GM13976 (cell line): Measurements from ENCODE around the gene TRAT1.

Experiments
- DNase-seq: peaks from one replicate; pipeline ENCODE4 v3.0.0; 2012; ENCODE audit warnings: low spot score
- CTCF ChIP-seq: IDR thresholded peaks from 2 replicates; pipeline ENCODE4 v1.5.1; 2012; ENCODE audit warnings: borderline replicate concordance, mild to moderate bottlenecking; ENCODE audit not compliant: insufficient read depth; ENCODE audit errors: extremely low read depth, missing control alignments, control extremely low read depth
- in situ Hi-C: fragments of 300-500 bp; cut with MboI; formaldehyde crosslinking; loops from one replicate; pipeline ENCODE4 v1.12.0; 2022; ENCODE audit warnings: low sequenced_read_pairs, mixed read lengths, inconsistent platforms; ENCODE audit not compliant: unreplicated experiment

Gene TRAT1

GRCh38 chr3:108877901-108878300 is 55.3 kb downstream of the TRAT1 start:
- TF ChIP-seq CTCF: no peak
- in situ Hi-C loops: no loop called here
- DNase-seq: no peak

GRCh38 chr3:108879915-108880314 is 57.3 kb downstream of the TRAT1 start:
- in situ Hi-C loops: no loop called here
- TF ChIP-seq CTCF: no peak
- no peak for DNase-seq

GRCh38 chr3:108882762-108883161 is 60.2 kb downstream of the TRAT1 start:
- in situ Hi-C loops: no loop called here
- DNase-seq: no peak
- TF ChIP-seq CTCF: no peak

GRCh38 chr3:108883373-108883772 is 60.8 kb downstream of the TRAT1 start:
- TF ChIP-seq CTCF: no peak
- DNase-seq: no peak
- in situ Hi-C loops: no loop called here

- no peak for DNase-seq
- TF ChIP-seq CTCF: no peak
Measured at GRCh38 chr3:108887121-108887520, 64.5 kb downstream of the TRAT1 start.

GRCh38 chr3:108887777-108888176 is 65.2 kb downstream of the TRAT1 start:
- TF ChIP-seq CTCF: no peak
- DNase-seq: no peak
- in situ Hi-C loops: no loop called here

More at GRCh38 chr3:108887121-108887520, 64.5 kb downstream of the TRAT1 start:
- in situ Hi-C loops: no loop called here

- in situ Hi-C loops: no loop called here
- no peak for TF ChIP-seq CTCF
- DNase-seq: no peak
Measured at GRCh38 chr3:108891833-108892232, 69.2 kb downstream of the TRAT1 start.
